ENCODE results near the gene LAG3.

DNA sequence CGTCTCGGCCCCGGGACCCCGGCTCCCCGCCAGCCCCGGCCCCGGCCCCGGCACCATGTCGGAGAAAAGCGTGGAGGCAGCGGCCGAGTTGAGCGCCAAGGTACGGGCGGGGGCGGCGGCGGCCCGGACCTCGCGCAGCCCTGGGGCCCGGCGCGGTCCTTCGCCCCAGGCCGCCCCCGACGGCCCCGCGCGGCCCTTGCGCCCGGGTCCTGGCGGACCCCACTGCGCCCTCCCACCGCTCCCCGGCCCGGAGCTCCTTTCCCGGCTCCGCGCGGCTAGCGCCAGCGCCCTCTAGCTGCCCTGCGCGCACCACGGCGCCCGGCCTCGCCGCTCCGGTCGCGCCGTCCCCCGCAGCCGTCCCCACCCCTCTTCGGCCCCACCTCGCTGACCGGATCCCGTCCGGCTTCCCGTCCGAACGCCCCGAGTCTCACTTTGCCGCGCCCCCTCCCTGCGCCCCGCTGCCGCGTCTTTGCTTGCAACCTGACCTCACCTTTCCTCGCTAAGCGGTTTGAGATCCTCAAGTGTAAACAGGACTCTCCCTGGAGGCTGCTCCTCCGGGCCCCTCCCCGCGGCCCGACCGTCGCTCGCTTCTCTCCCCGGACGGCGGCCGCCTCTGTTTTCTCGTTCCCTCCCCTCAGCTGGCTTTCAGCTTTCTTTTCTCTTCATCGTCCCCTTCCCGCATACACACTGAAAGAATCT, 5.5 kb upstream of the LAG3 start:
- TF ChIP-seq, protein P1, sequence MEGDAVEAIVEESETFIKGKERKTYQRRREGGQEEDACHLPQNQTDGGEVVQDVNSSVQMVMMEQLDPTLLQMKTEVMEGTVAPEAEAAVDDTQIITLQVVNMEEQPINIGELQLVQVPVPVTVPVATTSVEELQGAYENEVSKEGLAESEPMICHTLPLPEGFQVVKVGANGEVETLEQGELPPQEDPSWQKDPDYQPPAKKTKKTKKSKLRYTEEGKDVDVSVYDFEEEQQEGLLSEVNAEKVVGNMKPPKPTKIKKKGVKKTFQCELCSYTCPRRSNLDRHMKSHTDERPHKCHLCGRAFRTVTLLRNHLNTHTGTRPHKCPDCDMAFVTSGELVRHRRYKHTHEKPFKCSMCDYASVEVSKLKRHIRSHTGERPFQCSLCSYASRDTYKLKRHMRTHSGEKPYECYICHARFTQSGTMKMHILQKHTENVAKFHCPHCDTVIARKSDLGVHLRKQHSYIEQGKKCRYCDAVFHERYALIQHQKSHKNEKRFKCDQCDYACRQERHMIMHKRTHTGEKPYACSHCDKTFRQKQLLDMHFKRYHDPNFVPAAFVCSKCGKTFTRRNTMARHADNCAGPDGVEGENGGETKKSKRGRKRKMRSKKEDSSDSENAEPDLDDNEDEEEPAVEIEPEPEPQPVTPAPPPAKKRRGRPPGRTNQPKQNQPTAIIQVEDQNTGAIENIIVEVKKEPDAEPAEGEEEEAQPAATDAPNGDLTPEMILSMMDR (IDR thresholded peaks at IDR 0.05), result peak; percentile 80
- TF ChIP-seq, protein P2, sequence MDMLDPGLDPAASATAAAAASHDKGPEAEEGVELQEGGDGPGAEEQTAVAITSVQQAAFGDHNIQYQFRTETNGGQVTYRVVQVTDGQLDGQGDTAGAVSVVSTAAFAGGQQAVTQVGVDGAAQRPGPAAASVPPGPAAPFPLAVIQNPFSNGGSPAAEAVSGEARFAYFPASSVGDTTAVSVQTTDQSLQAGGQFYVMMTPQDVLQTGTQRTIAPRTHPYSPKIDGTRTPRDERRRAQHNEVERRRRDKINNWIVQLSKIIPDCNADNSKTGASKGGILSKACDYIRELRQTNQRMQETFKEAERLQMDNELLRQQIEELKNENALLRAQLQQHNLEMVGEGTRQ (IDR thresholded peaks at IDR 0.05), result no peak
- TF ChIP-seq POLR2A (IDR thresholded peaks at IDR 0.05; ENCODE audit: low read length) (no peak; the same call in 1 of the 2 replicates), TFCP2L1 (CRISPR knock-in tag; IDR thresholded peaks at IDR 0.05) (no peak), RAD21 (conservative IDR thresholded peaks at IDR 0.05 in 1 of 2, IDR thresholded peaks at IDR 0.05 in 1 of 2) (peak; percentile 5 to 46; a peak in 3 of 5 replicates), HDAC2 (IDR thresholded peaks at IDR 0.05) (no peak), BHLHE40 (IDR thresholded peaks at IDR 0.05; ENCODE audit: low read depth, low read length) (no peak), JUNB (IDR thresholded peaks at IDR 0.05) (no peak), RARB (CRISPR knock-in tag; IDR thresholded peaks at IDR 0.05) (no peak), EHF (CRISPR knock-in tag; IDR thresholded peaks at IDR 0.05) (no peak)
- TF ChIP-seq, protein P3, sequence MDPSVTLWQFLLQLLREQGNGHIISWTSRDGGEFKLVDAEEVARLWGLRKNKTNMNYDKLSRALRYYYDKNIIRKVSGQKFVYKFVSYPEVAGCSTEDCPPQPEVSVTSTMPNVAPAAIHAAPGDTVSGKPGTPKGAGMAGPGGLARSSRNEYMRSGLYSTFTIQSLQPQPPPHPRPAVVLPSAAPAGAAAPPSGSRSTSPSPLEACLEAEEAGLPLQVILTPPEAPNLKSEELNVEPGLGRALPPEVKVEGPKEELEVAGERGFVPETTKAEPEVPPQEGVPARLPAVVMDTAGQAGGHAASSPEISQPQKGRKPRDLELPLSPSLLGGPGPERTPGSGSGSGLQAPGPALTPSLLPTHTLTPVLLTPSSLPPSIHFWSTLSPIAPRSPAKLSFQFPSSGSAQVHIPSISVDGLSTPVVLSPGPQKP (IDR thresholded peaks at IDR 0.05; ENCODE audit: low read depth, low read length), result no peak
